Neuron (in vitro differentiated cells): ENCODE results near the gene ADRM1.

Source experiments
- H2AFZ ChIP-seq: one replicate; pipeline ENCODE4 v1.6.1; 2013; ENCODE audit warnings: low read depth, mild to moderate bottlenecking, inconsistent platforms, low read length, moderate library complexity
- H3K27me3 ChIP-seq: one replicate; pipeline ENCODE4 v1.6.1; 2013; ENCODE audit warnings: low read length; ENCODE audit not compliant: insufficient read depth
- H3K36me3 ChIP-seq: one replicate; pipeline ENCODE4 v1.6.1; 2013; ENCODE audit warnings: low read length; ENCODE audit not compliant: insufficient read depth
- H3K4me1 ChIP-seq: one replicate; pipeline ENCODE4 v1.6.1; 2013; ENCODE audit warnings: low read length; ENCODE audit not compliant: insufficient read depth
- H3K4me3 ChIP-seq: 2 replicates; pipeline ENCODE4 v1.5.1; 2013; ENCODE audit warnings: mild to moderate bottlenecking, low read length, moderate library complexity
- H3K9me3 ChIP-seq: one replicate; pipeline ENCODE4 v1.6.1; 2013; ENCODE audit warnings: low read length

The ADRM1 gene

DNA sequence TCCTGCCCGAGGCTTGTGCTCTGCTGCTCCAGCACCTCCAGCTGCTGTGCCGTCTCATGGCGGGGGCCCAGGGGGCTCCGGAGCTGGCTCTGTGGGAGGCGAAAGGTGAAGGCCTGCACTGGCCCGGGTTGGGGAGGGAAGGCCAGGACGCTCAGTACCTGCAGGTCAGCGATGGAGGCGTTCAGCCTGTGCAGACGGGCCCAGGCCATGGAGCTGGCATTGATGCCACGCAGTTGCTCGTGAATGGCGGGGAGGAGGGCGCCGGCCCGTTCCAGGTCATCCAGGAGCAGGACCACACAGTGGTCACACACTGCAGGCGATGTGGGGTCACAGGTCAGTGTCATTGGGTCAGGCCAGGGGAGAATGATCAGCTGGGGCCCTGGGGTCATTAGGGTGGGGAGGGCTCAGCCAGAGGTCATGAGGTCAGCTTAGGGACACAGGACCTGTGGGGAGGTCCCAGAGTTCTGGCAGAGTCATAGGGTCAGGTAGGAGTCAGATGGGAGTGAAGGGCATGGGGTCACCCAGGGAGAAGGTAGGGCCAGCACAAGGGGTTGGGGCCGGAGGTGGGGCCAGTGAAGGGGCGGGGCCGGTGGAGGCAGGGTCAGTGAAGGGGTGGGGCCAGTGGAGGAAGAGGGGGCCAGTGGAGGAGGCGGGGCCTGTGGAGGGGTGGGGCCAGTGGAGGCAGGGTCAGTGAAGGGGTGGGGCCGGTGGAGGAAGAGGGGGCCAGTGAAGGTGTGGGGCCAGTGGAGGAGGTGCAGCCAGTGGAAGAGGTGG lies 18.0 kb downstream of the ADRM1 start:
- Histone ChIP-seq H3K36me3 (peaks cover 66% of the 10 kb centered on the region), H3K4me1 (no peaks in the 10 kb centered on the region), H2AFZ (no peak overlapping the region), H3K27me3 (no peaks in the 10 kb centered on the region), H3K4me3 (no peak overlapping the region), H3K9me3 (no peaks in the 10 kb centered on the region)

DNA sequence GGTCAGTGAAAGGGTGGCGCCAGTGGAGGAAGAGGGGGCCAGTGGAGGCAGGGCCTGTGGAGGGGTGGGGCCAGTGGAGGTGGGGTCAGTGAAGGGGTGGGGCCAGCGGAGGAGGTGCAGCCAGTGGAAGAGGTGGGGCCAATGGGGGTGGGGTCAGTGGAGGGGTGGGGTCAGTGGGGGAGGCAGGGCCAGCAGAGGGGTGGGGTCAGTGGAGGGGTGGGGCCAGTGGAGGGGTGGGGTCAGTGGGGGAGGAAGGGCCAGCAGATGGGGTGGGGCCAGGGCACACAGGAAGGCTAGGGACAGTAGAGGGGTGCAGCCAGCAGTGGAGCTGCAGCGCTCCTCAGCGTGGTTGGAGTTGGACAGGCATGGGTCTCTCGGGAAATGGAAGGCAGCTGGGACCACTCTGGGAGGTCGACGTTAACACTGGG lies 18.7 kb downstream of the ADRM1 start:
- Histone ChIP-seq H3K9me3 (no peaks in the 10 kb centered on the region), H3K27me3 (no peaks in the 10 kb centered on the region), H3K4me1 (no peaks in the 10 kb centered on the region), H2AFZ (no peak overlapping the region), H3K4me3 (no peak overlapping the region), H3K36me3 (peaks cover 63% of the 10 kb centered on the region)

GRCh38 chr20:62321975-62322374 lies 19.2 kb downstream of the ADRM1 start:
- no peaks in the 10 kb centered on the region for H3K27me3 ChIP-seq
- H3K4me1 ChIP-seq: no peaks in the 10 kb centered on the region
- H3K36me3 ChIP-seq: peaks cover 63% of the 10 kb centered on the region
- H3K9me3 ChIP-seq: no peaks in the 10 kb centered on the region
- no peak overlapping the region for H3K4me3 ChIP-seq
- H2AFZ ChIP-seq: no peak overlapping the region

DNA sequence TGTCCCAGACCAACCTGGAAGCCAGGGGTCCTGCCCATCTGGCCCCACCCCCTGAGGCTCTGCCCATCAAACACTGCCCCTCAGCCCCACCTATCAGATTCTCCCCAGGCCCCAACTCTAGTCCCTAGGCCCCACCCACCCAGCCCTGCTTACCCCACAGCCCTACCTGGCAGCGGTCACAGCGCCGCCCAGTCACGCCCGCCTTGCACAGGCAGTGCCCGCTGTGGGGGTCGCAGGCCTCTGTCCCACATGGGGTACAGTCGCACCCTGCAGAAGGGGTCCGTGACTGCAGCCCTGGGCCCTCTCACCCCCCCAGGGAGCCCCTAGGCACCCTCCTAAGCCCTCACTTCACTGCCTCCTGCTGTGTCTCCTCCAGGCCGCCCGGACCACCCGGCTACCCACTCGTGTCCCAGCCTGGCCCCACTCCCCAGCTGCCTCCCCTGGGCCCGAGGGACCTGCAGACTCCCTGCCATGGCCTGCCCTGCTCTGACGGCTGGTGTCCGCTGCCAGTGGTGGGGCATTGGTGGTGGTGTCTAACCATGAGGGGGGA lies 19.8 kb downstream of the ADRM1 start:
- no peaks in the 10 kb centered on the region for H3K27me3 ChIP-seq
- peaks cover 63% of the 10 kb centered on the region for H3K36me3 ChIP-seq
- H3K4me1 ChIP-seq: no peaks in the 10 kb centered on the region
- H2AFZ ChIP-seq: no peak overlapping the region
- H3K4me3 ChIP-seq: no peak overlapping the region
- H3K9me3 ChIP-seq: no peaks in the 10 kb centered on the region

DNA sequence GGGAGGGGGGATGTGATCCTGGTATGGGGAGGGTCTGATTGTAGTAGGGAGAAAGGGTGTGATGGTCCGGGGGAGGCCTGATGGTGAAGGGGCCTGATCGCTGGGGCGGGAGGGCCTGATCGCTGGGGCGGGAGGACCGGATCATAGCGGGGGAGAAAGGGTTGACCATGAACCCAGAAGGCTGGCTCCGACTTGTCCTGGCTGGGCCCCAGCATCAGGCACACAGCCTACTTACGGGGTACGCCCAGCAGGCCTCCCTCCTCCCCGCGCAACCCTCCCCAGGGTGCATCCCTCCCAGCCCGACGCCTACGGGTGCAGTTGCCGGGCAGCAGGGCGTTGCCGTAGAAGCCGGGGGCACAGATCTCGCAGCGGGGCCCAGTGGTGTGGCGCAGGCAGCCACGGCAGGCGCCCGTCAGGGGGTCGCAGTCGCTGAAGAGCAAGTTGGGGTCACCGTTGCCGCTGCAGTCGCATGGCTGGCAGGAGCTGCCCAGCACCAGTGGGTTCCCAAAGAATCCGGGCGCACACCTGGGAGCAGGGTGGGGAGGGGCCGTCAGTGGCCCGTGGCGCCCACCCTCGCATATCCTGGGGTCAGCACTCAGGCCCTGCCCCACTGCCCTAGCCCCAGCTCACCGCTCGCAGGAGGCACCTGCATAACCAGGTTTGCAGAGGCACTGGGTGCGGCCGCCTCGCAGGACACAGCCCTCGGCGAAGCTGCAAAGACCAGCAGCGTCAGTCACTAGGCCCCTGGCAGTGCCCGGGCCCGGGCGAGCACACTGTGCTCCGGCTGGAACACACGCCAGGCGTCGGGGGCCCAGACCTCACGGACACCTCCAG lies 20.6 kb downstream of the ADRM1 start:
- H2AFZ ChIP-seq: no peak overlapping the region
- no peak overlapping the region for H3K4me3 ChIP-seq
- no peaks in the 10 kb centered on the region for H3K27me3 ChIP-seq
- no peaks in the 10 kb centered on the region for H3K9me3 ChIP-seq
- H3K4me1 ChIP-seq: no peaks in the 10 kb centered on the region
- H3K36me3 ChIP-seq: peaks cover 69% of the 10 kb centered on the region

- Histone ChIP-seq H3K9me3 (no peaks in the 10 kb centered on the region), H3K4me3 (no peak overlapping the region), H3K36me3 (peaks cover 75% of the 10 kb centered on the region), H3K4me1 (no peaks in the 10 kb centered on the region), H3K27me3 (no peaks in the 10 kb centered on the region), H2AFZ (no peak overlapping the region)
Observed at GRCh38 chr20:62323980-62324906, 21.4 kb downstream of the ADRM1 start.

DNA sequence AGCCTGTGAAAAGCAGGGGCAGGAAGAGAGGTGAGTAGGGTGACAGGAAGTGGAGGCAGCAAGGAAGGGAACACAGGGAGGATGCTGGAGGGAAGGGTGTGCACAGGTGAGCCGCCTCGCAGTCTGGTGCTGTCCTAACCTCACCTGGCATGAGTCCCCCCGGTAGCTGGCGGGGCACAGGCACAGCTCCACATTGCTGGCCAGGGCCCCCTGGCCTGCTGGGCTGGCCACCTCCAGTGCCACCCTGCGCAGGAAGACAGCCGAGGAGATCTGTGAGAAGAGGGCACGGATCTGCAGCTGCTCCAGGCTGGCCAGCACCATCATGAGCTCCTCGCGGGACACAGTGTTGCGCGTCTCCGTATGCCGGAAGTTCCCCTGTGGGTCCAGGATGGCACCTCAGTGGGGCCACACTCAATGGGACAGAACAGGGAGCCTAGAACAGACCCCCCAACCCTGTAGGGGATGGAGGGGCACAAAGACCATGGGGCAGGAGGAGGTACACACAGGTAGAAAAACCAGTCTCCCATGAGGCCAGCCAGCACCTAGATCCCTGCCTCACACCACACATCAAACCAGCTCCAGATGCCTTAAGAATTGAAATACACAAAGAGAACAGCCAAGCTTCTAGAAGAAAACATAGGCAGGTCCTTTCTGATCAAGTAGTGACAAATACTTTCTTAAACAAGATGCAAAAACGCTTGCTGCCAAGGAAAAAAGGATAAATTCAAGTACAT lies 22.5 kb downstream of the ADRM1 start:
- Histone ChIP-seq H2AFZ (no peak overlapping the region), H3K4me1 (no peaks in the 10 kb centered on the region), H3K36me3 (peaks cover 80% of the 10 kb centered on the region), H3K4me3 (no peak overlapping the region), H3K9me3 (no peaks in the 10 kb centered on the region), H3K27me3 (no peaks in the 10 kb centered on the region)

DNA sequence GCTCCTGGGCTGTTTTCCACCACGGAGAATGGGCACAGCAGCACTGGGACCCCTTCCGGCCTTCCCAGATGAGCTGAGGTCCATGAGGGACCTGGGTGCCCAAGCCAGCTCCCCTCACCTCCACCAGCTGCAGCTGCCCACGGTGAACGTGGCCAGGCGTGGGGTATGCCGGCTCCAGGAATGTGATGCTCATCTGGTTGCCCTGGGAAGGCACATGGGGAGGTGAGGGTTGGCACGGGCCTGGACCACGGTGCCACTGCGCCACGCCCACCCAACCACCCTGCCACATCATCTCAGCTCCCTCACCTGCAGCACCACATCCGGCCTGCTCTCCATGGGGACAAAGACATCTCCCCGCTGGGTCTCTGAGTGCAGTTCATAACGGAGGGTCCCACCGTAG lies 23.8 kb downstream of the ADRM1 start:
- Histone ChIP-seq H3K36me3 (peaks cover 84% of the 10 kb centered on the region), H3K4me3 (no peak overlapping the region), H2AFZ (no peak overlapping the region), H3K27me3 (no peaks in the 10 kb centered on the region), H3K9me3 (no peaks in the 10 kb centered on the region), H3K4me1 (no peaks in the 10 kb centered on the region)

DNA sequence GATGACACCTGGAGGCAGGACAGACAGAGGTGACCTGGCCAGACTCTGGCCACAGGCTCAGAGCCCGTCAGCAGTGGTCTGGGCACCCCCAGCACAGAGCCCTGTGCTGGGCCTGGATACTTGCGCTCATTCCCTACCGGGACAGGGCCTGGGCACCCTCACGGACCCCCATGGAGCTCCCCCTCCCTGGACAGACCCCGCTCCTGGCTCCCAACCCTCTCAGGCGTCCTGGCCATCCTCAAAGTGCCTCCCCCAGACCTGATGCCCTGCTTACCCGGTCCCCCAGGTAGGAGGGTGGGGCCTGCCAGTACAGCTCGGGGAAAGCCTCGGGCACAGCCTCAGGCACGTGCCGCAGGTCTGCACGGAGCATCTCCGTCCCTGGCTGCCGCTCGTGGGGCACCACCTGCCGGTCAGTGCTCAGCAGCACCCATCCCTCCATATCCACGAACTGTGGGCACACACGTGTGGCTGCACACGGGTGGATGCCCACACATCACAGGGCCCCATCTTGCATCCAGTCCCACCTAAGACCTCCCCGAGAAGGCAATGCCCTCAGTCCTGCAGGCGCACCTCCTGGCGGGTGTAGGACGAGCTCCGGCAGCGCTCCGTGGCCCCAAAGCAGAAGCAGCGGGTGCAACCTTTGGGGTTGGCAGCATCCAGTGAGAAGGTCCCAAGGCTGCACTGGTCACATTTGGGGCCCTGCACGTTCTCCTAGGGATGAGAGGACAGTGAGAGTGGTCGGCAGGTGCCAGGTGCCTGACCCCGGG lies 24.3 kb downstream of the ADRM1 start:
- no peaks in the 10 kb centered on the region for H3K27me3 ChIP-seq
- H3K4me3 ChIP-seq: no peak overlapping the region
- H2AFZ ChIP-seq: no peak overlapping the region
- H3K9me3 ChIP-seq: no peaks in the 10 kb centered on the region
- H3K36me3 ChIP-seq: peaks cover 84% of the 10 kb centered on the region
- no peaks in the 10 kb centered on the region for H3K4me1 ChIP-seq

DNA sequence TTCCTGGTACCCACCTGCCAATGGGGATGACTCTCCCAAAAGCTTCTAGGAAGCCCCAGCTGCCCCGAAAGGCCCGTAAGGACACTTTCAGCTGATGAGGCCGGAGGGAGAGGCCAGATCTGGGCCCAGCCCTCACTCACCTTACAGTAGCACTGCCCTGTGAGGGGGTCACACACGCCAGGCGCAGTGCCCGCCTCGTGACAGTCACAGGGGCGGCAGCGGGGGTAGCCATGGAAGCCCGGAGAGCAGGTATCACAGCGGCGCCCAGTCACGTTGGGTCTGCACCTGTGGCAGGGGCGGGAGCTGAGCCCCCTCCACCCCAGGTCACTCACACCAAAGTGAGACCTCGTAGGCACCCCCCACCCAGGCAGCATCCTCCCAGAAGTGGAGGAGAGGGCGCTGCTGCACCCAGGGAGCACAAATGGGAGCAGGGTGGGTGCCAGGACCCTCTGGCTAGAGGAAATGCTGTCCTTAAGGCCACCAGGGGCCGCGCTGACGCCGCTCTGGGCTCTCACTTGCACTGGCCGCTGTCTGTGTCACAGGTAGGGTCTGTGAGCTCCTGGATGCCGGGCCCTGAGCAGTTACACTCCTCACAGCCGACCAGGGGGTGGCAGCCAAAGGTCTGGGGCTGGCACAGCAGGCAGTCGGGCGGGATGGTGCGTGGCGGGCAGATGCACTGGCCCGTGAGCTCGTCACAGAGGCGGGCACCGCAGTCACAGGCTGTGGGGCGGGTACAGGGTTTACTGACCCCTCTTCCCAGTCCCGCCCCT lies 25.1 kb downstream of the ADRM1 start:
- Histone ChIP-seq H3K36me3 (peaks cover 85% of the 10 kb centered on the region), H3K27me3 (no peaks in the 10 kb centered on the region)

GRCh38 chr20:62328684-62329388 lies 26.0 kb downstream of the ADRM1 start:
- no peak overlapping the region for H2AFZ ChIP-seq
- H3K9me3 ChIP-seq: no peaks in the 10 kb centered on the region
- H3K36me3 ChIP-seq: peaks cover 84% of the 10 kb centered on the region
- no peaks in the 10 kb centered on the region for H3K4me1 ChIP-seq
- H3K27me3 ChIP-seq: no peaks in the 10 kb centered on the region
- no peak overlapping the region for H3K4me3 ChIP-seq

More for the DNA sequence above, 25.1 kb downstream of the ADRM1 start:
- Histone ChIP-seq H3K9me3 (no peaks in the 10 kb centered on the region), H3K4me1 (no peaks in the 10 kb centered on the region), H2AFZ (no peak overlapping the region), H3K4me3 (no peak overlapping the region)
